Measurements from ENCODE around the gene RYR2.

DNA sequence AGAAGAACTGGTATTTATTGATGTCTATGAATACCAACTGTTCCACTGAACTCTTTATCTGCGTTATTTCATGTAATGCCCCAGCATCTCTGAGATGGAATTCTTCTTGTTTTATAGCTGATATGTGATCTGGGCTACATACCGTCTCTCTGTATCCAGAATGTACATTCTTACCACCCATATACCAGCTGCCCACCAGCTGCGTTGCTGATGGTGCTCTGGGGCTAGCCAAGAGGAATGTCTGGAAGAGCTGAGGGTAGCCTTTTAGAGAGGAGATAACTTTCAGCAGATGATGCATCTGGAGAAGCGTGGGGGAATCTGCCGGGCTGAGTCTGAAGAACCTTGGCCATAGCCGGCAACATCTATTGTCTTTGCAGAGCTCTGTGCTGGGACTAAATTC lies 137.5 kb downstream of the RYR2 start:
- TF ChIP-seq POLR2A (IDR thresholded peaks at IDR 0.05) (no peak), CTCF (IDR thresholded peaks at IDR 0.05) (no peak), POLR2AphosphoS5 (IDR thresholded peaks at IDR 0.05) (no peak), EP300 (IDR thresholded peaks at IDR 0.05) (no peak)
